GM18505 (cell line): ENCODE measurements around the gene USP22.

Experiments used
- ATAC-seq: cut with Tn5 transposase; IDR thresholded peaks from one replicate; pipeline ENCODE4 v1.9.1; 2021; ENCODE audit not compliant: unreplicated experiment
- POLR2A ChIP-seq: IDR thresholded peaks from 4 replicates; pipeline ENCODE4 v1.6.1; 2011; ENCODE audit warnings: borderline replicate concordance; ENCODE audit not compliant: insufficient read depth, insufficient read length; ENCODE audit errors: extremely low read depth

Gene USP22

DNA sequence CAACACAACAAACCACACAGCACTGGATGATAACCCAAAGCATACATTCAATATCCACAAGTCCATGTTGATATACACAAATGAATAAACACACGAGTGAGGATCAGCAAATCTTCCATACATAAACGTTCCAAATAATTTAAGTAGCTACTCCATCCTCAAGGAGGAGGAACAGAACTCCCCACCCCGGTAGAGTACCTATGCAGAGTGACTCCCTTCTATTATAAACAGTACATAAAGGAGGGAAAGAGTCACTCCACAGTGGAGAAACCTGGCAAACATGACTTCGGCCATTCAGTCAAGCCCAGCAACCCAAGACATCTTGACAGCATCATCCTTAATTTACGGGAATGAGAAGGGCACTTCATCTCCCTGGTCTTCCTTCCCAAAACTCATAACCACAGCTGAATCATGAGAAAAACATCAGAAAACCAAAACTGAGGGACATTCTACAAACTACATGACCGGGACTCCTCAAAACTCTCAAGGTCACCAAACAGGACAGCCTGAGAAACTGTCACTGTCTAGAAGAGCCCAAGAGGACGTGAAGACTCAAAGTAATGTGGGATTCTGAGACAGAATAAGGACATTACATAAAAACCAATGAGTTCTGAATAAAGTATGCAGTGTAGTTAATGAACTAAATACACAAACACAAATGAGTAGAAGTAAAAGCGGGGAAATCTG is 5.6 kb downstream of the USP22 start:
- no peak for ATAC-seq
- TF ChIP-seq POLR2A = no peak

DNA sequence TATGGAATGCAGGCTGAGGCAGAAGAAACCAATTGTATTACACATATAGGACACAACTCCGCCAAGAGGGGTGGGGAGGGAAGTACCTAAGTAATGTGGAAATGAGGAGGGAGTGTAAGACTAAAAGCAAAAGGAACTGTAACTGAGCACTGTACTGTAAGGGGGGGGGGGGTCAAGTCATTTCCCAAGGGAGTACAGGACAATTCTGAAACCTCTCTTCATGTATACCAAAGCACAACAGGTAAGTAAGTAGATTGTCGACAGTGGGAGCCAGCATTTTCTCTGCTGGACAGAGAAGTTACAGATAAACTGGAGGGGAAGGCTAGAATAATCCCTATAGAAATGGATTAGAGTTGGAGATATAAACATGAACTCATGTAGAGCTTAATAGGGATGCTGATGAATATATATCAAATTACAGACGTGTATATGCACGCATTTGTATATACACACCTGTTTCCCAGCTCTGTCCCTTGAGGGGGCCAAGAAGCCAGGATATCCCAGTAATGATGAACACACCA is 6.4 kb downstream of the USP22 start:
- no peak for ATAC-seq
- TF ChIP-seq POLR2A = no peak

DNA sequence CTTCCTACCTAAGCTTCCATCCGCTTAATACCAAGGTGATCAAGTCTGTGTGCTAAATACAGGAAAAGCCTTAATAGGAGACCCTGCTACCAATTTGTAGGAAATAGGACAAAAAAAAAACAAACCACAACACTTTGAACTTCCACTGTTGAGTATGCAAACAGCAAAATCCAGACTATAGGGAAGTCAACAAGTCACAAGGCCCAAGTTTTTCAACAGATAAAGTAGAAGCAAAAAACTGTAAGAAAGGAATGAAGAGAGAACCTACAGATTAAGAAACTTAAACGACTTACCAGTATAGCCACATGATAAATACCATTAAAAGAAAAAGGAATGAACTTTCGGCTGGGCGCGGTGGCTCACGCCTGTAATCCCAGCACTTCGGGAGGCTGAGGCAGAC is 7.4 kb downstream of the USP22 start:
- ATAC-seq = no peak
- no peak for TF ChIP-seq POLR2A

DNA sequence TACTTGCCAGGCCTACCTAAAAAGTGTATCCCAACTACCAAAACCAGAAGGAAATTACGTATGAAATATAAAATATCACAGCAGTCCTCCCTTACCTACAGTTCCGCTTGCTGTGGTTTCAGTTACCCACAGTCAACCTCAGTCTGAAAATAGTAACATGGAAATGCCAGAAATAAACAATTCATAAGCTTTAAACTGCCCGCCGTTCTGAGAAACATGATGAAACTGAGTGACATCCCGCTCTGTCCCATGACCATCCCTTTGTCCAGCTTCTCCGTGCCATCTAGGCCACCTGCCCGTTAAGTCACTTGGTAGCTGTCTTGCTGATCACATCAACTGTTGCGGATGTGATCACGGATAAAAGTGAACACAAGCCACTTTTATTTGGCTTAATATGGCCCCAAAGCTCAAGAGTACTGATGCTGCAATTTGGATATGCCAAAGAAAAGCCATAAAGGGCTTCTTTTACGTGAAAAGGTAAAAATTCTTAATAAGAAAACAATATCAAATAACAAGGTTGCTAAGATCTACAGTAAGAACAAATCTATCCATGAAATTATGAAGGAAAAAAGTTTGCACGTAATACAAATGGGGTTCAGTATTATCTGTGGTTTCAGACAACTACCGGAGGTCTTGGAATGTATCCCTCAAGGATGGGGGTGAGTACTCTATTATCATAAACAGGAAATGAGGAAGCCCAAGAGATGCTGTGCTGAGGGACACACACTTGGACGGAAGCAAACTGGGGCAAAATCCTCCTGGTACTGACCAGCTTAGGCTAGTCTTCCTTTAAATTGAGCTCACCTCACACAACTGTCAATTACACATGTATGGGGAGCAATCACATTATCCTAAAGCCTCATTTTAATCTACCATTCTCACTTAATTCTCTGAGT is 8.2 kb downstream of the USP22 start:
- peak; percentile 57 for ATAC-seq
- no peak for TF ChIP-seq POLR2A

DNA sequence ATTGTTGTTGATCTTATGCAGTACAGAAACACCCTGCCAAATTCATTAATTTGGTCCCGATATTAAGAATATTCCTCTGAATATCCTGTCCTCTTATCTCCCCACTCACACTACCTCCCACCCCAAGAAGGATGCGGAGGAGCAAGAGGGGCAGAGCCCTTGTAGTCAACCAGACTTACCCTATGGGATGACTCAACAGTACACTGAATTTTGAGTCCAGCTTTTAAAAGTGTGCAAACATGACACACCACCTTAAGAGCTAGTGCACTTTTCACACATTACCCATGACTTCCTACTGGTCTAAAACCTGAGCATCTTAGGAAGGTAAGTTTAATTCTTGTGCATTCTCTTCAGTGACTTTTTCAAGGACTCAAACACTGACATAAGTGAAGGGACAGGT is 9.5 kb downstream of the USP22 start:
- TF ChIP-seq POLR2A = no peak
- ATAC-seq = no peak

DNA sequence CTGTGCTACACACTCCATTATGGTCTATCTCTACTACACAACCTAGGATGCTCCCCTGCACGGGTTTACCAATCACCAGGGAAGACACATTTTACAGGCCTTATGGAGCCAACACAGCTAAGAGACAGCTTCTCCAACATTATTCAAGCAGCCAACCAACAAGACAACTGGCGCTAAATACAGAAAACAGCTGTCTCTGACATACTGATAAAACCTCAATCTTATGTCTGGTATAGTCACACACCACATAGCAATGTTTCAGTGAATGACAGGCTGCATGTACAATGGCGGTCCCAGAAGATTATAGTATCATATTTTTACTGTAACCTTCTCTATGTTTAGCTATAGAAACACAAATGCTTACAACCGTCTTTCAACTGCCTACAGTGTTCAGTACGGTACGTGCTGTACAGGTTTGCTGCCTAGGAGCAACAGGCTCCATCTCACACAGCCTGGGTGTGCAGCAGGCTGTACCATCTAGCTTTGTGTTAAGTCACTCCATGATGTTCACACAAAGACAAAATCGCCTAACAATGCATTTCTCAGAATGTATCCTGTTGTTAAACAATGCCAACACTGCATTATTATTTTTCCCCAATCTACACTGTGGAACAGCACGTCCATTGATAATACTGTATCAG is 10.9 kb downstream of the USP22 start:
- no peak for TF ChIP-seq POLR2A
- ATAC-seq = no peak

DNA sequence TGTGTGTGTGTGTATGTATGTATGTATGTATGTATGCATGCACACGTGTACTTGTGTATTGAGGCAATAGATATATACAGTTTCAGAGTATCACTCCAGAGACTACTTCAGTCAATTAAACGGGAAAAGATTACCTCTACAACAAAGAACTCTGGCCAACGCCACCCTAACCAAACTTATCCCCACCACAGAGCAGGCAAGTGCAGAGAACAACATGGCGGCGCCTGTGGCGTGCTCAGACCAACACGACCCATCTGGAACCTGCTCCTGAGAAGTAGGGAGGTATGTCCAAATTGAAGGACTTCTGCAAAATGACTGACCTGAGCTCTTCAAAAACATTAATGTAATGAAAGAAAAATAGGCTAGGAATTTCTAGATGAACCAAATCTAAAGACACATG is 12.4 kb downstream of the USP22 start:
- ATAC-seq = no peak
- no peak for TF ChIP-seq POLR2A

DNA sequence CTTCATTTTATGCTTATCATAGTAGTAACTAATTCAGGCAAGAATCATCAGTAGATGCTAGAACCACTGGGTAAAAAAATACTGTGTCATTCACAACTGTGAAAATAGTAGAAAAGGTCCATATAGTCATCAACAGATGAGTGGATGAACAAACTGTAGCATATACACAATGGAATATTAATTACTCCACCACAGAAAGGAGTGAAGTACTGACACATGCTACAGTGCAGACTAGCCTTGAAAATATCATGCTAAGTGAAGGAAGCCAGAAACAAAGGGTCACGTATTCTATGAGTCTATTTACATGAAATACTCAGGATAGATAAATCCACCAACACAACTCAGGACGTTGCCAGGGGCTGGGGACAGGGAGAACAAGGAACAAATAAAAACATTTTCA is 13.3 kb downstream of the USP22 start:
- no peak for TF ChIP-seq POLR2A
- no peak for ATAC-seq

DNA sequence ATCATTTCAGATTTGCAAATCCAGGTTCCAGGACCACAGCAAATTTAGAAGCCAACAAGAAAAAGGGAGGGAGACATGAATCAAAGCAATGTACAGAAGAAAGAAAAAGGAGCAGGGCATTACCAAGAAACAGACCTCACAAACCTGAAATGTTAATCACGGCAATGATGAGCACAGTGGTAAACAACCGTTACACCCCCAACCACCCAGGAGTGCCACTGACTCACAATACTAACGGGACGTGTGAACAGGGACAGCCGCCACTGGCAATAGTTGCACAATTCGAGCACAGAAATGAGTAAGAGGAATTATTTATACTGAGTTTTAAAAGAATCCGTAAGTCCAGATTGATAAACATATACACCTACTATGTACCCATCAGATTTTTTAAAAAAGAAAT is 13.8 kb downstream of the USP22 start:
- ATAC-seq = no peak
- no peak for TF ChIP-seq POLR2A

DNA sequence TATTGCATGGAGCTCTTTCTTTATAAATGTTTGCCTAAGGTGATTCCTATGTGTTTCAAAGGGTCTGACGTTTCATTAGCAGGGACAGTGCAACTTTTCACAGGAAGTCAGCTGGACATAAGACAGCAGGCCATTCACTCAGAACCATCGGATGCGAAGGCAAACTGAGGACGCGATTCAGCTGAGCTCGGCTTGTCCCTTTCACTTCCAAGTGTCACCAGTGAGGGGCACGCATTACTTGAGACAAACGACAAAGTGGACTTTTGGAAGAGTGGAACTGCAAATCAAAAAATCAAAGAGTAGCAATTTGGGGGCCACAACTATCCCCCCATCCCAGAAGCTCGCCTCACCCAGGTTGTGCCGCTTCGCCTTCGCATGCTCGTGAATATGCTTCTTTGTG is 14.6 kb downstream of the USP22 start:
- ATAC-seq = no peak
- TF ChIP-seq POLR2A = no peak

DNA sequence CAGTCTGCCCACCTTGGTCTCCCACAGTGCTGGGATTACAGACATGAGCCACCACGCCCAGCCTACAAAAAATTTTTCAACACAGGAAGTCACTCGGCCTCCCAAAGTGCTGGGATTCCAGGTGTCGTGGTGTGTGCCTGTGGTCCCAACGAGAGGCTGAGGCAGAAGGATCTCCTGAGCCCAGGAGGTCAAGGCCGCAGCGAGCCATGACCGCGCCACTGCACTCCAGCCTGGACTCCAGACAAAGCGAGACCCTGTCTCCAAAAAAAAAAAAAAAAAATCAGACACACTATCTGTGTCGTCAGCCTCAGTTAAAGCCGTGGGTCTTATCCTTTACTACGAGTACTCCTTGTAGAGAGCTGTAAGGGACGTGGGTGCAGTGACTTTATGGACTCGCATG is 15.8 kb downstream of the USP22 start:
- no peak for TF ChIP-seq POLR2A
- no peak for ATAC-seq

DNA sequence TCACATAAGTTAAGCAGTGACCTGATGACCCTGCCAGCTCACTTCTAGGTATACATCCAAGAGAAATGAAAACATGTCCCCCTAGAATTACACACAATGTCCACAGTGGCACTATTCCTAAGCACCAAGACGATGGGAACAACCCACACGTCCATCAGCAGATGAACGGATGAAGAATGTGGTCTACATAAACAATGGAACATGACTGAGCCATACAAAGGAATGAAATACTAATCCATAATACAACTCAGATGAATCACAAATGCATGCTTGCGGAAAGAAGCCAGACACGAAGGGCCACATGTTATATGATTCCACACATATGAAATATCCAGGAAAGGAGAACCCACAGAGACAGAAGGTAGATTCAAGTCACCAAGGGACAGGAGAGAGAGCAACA is 17.4 kb downstream of the USP22 start:
- TF ChIP-seq POLR2A = no peak
- no peak for ATAC-seq

DNA sequence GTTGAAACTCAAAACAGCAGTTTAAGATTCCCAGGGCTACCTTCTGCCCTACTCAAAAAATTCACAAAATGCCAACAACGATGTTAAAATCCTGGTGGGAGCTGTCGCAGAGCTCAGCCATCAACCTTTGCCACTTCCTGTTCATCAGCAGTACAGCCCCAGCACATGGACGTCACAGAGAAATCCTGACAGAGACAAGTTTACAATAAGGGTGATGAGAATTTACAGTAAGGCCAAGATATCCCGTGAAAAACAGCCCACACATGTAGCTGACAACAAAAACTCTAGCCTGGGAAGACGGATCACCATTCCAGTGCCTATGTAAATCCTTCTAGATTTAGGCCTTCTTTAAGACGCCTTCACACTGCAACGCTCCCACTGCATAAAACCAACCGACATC is 18.8 kb downstream of the USP22 start:
- ATAC-seq = no peak
- no peak for TF ChIP-seq POLR2A
